CD4-positive, alpha-beta memory T cell (primary cell): Measurements from ENCODE around the gene ARHGEF37. TPM values are rescaled to one million over a fixed set of nuclear protein-coding genes. Genes with fewer than 3 reads are reported as not detected.
"Not testable (repeated sequence)": the region's sequence is repeated elsewhere in the genome, so short reads cannot be mapped to it uniquely, and the experiment has no call there.

Source experiments
- CTCF ChIA-PET: fragments of 350-600 bp; sonication (Branson Sonifier 250); formaldehyde crosslinking; loops from one replicate; lab custom pipeline; 2021; ENCODE audit warnings: inconsistent platforms; ENCODE audit not compliant: partially characterized antibody; lab: Charles Lee
- POLR2A ChIA-PET: fragments of 350-600 bp; sonication (Branson Sonifier 250); formaldehyde crosslinking; loops from one replicate; lab custom pipeline; 2021; ENCODE audit not compliant: partially characterized antibody; lab: Charles Lee
- DNase-seq, 5 donors: peaks; one replicate each; pipeline versions ENCODE4 v3.0.0 to v3.0.0-alpha.2; 2020 to 2022; ENCODE audit warnings: mixed read lengths in 1 of 5
- H3K27ac ChIP-seq: one replicate; pipeline ENCODE4 v1.7.0; 2013; ENCODE audit warnings: low read depth, low read length
- H3K27me3 ChIP-seq: 2 replicates; pipeline ENCODE4 v1.7.0; 2013; ENCODE audit warnings: mild to moderate bottlenecking, low read length, moderate library complexity; ENCODE audit not compliant: insufficient read depth
- H3K36me3 ChIP-seq: 2 replicates; pipeline ENCODE4 v1.7.0; 2013; ENCODE audit warnings: mild to moderate bottlenecking, low read length, moderate library complexity; ENCODE audit not compliant: insufficient read depth
- H3K4me1 ChIP-seq: 2 replicates; pipeline ENCODE4 v1.7.0; 2013; ENCODE audit warnings: mild to moderate bottlenecking, low read length, moderate library complexity; ENCODE audit not compliant: insufficient read depth
- H3K4me3 ChIP-seq, 2 donors: one replicate each; pipeline ENCODE4 v1.7.0; 2013; ENCODE audit warnings: low read length in 2 of 2, mild to moderate bottlenecking in 1 of 2
- H3K9me3 ChIP-seq, 2 donors: one replicate each; pipeline ENCODE4 v1.7.0; 2013; ENCODE audit warnings: low read length in 2 of 2, control low read depth in 1 of 2; ENCODE audit not compliant: control insufficient read depth in 1 of 2
- H3K27ac Mint-ChIP-seq, 7 donors: one replicate each; pipeline ENCODE4 v1.8.0; 2020 to 2021; ENCODE audit warnings: mixed read lengths in 7 of 7, mild to moderate bottlenecking in 6 of 7, inconsistent platforms in 3 of 7, moderate library complexity in 3 of 7
- H3K27me3 Mint-ChIP-seq, 2 donors: one replicate each; pipeline ENCODE4 v1.8.0; 2020 to 2021; ENCODE audit warnings: mixed read lengths in 2 of 2
- H3K36me3 Mint-ChIP-seq, 2 donors: one replicate each; pipeline ENCODE4 v1.8.0; 2020 to 2021; ENCODE audit warnings: mixed read lengths in 2 of 2, inconsistent platforms in 1 of 2, mild to moderate bottlenecking in 1 of 2
- H3K4me1 Mint-ChIP-seq, 4 donors: one replicate each; pipeline ENCODE4 v1.8.0; 2020 to 2021; ENCODE audit warnings: mixed read lengths in 4 of 4, mild to moderate bottlenecking in 1 of 4
- H3K4me3 Mint-ChIP-seq, 8 donors: one replicate each; pipeline ENCODE4 v1.8.0; 2020 to 2021; ENCODE audit warnings: mixed read lengths in 8 of 8, mild to moderate bottlenecking in 7 of 8, moderate library complexity in 6 of 8, inconsistent platforms in 3 of 8
- H3K9me3 Mint-ChIP-seq, 8 donors: one replicate each; pipeline ENCODE4 v1.8.0; 2020 to 2021; ENCODE audit warnings: mixed read lengths in 8 of 8, mild to moderate bottlenecking in 5 of 8, inconsistent platforms in 3 of 8, moderate library complexity in 1 of 8
- intact Hi-C: fragments of 100-400 bp; cut with micrococcal nuclease; formaldehyde crosslinking; loops from one replicate; pipeline ENCODE4 v1.15.1; 2023
- polyA plus RNA-seq, 2 donors: library from polyadenylated mRNA; unstranded; fragments of 300-500 nt; fragmentation: Illumina TruSeq; gene quantifications; one replicate each; pipeline ENCODE4 v1.2.3, GENCODE V29; 2021
- total RNA-seq, 2 experiments: library from RNA; stranded (reverse); gene quantifications; one replicate each; pipeline ENCODE4 v1.2.3, GENCODE V29; 2021

ARHGEF37 gene
- total and polyA plus RNA-seq, 4 experiments from 2014 or later, result 0.96 to 1.3 TPM; not detected in 2

- CTCF ChIA-PET, H3K4me3 ChIP-seq, H3K27me3 ChIP-seq, DNase-seq, H3K27ac ChIP-seq, H3K36me3 ChIP-seq, H3K27ac Mint-ChIP-seq, H3K36me3 Mint-ChIP-seq, H3K4me1 ChIP-seq, intact Hi-C loops, H3K4me1 Mint-ChIP-seq, H3K9me3 ChIP-seq, H3K27me3 Mint-ChIP-seq, POLR2A ChIA-PET, H3K9me3 Mint-ChIP-seq, H3K4me3 Mint-ChIP-seq: not testable (repeated sequence)
These were observed 16.9 kb downstream of the ARHGEF37 start for GRCh38 chr5:149598234-149598633.

- CTCF ChIA-PET, result no interaction called here
- no peaks in the 10 kb centered on the region for H3K9me3 ChIP-seq
- H3K9me3 Mint-ChIP-seq, result no peaks in the 10 kb centered on the region
These were observed 17.7 kb downstream of the ARHGEF37 start for GRCh38 chr5:149598966-149599365.

GRCh38 chr5:149599375-149599774 lies 18.1 kb downstream of the ARHGEF37 start:
- intact Hi-C loops, result no loop called here
- H3K9me3 Mint-ChIP-seq, result no peaks in the 10 kb centered on the region
- H3K4me1 Mint-ChIP-seq, result no peaks in the 10 kb centered on the region
- no peak overlapping the region for H3K4me3 Mint-ChIP-seq
- POLR2A ChIA-PET, result no interaction called here
- Histone ChIP-seq H3K9me3 (no peaks in the 10 kb centered on the region), H3K4me3 (no peak overlapping the region), H3K36me3 (no peaks in the 10 kb centered on the region), H3K4me1 (no peaks in the 10 kb centered on the region), H3K27ac (no peak overlapping the region), H3K27me3 (no peaks in the 10 kb centered on the region)
- no peak overlapping the region for H3K27ac Mint-ChIP-seq
- no peaks in the 10 kb centered on the region for H3K36me3 Mint-ChIP-seq
- CTCF ChIA-PET, result no interaction called here
- H3K27me3 Mint-ChIP-seq, result no peaks in the 10 kb centered on the region
- DNase-seq, result no peak

More at GRCh38 chr5:149598966-149599365, 17.7 kb downstream of the ARHGEF37 start:
- H3K36me3 Mint-ChIP-seq, result no peaks in the 10 kb centered on the region
- no peak overlapping the region for H3K27ac Mint-ChIP-seq
- H3K27me3 Mint-ChIP-seq, result no peaks in the 10 kb centered on the region
- H3K36me3 ChIP-seq, result no peaks in the 10 kb centered on the region
- no peaks in the 10 kb centered on the region for H3K4me1 ChIP-seq
- H3K27me3 ChIP-seq, result no peaks in the 10 kb centered on the region
- POLR2A ChIA-PET, result no interaction called here
- DNase-seq, result no peak
- intact Hi-C loops, result no loop called here
- no peak overlapping the region for H3K4me3 ChIP-seq
- H3K27ac ChIP-seq, result no peak overlapping the region
- H3K4me1 Mint-ChIP-seq, result no peaks in the 10 kb centered on the region
- no peak overlapping the region for H3K4me3 Mint-ChIP-seq

GRCh38 chr5:149600932-149601331 lies 19.6 kb downstream of the ARHGEF37 start:
- Mint-ChIP-seq H3K27ac (no peak overlapping the region), H3K4me3 (no peak overlapping the region), H3K36me3 (no peaks in the 10 kb centered on the region), H3K9me3 (no peaks in the 10 kb centered on the region), H3K27me3 (no peaks in the 10 kb centered on the region), H3K4me1 (peaks cover under 1 to 6% (median 2%) of the 10 kb centered on the region in 4 donors)
- Histone ChIP-seq H3K4me1 (peaks cover 5% of the 10 kb centered on the region), H3K4me3 (no peak overlapping the region), H3K36me3 (no peaks in the 10 kb centered on the region), H3K9me3 (no peaks in the 10 kb centered on the region), H3K27ac (no peak overlapping the region), H3K27me3 (no peaks in the 10 kb centered on the region)
- intact Hi-C loops, result no loop called here
- ChIA-PET POLR2A (no interaction called here), CTCF (no interaction called here)
- DNase-seq, result no peak

GRCh38 chr5:149603210-149603609 lies 21.9 kb downstream of the ARHGEF37 start:
- no peaks in the 10 kb centered on the region for H3K36me3 Mint-ChIP-seq
- no peak overlapping the region for H3K4me3 Mint-ChIP-seq
- H3K36me3 ChIP-seq, result no peaks in the 10 kb centered on the region
- ChIA-PET POLR2A (no interaction called here), CTCF (no interaction called here)
- peak overlapping the region in 1 of 7 donors; percentile 19 for H3K27ac Mint-ChIP-seq
- no peak overlapping the region for H3K27ac ChIP-seq
- H3K4me3 ChIP-seq, result no peak overlapping the region
- no peaks in the 10 kb centered on the region for H3K9me3 ChIP-seq
- H3K9me3 Mint-ChIP-seq, result no peaks in the 10 kb centered on the region
- H3K4me1 ChIP-seq, result peaks cover 19% of the 10 kb centered on the region
- H3K27me3 Mint-ChIP-seq, result no peaks in the 10 kb centered on the region
- no peaks in the 10 kb centered on the region for H3K27me3 ChIP-seq
- no peak for DNase-seq
- H3K4me1 Mint-ChIP-seq, result peaks cover 12 to 20% (median 13%) of the 10 kb centered on the region in 4 donors
- intact Hi-C loops, result no loop called here

GRCh38 chr5:149603920-149604319 lies 22.6 kb downstream of the ARHGEF37 start:
- Mint-ChIP-seq H3K4me3 (no peak overlapping the region), H3K27ac (no peak overlapping the region), H3K9me3 (no peaks in the 10 kb centered on the region), H3K27me3 (no peaks in the 10 kb centered on the region), H3K4me1 (peaks cover 12 to 20% (median 13%) of the 10 kb centered on the region in 4 donors), H3K36me3 (no peaks in the 10 kb centered on the region)
- Histone ChIP-seq H3K4me3 (no peak overlapping the region), H3K27me3 (no peaks in the 10 kb centered on the region), H3K36me3 (no peaks in the 10 kb centered on the region), H3K4me1 (peaks cover 19% of the 10 kb centered on the region), H3K27ac (no peak overlapping the region), H3K9me3 (no peaks in the 10 kb centered on the region)
- intact Hi-C loops, result no loop called here
- CTCF ChIA-PET, result no interaction called here
- POLR2A ChIA-PET, result no interaction called here
- no peak for DNase-seq

GRCh38 chr5:149604321-149604720 lies 23.0 kb downstream of the ARHGEF37 start:
- H3K4me3 ChIP-seq, result no peak overlapping the region
- H3K27me3 Mint-ChIP-seq, result no peaks in the 10 kb centered on the region
- H3K9me3 ChIP-seq, result no peaks in the 10 kb centered on the region
- H3K36me3 ChIP-seq, result no peaks in the 10 kb centered on the region
- H3K4me1 ChIP-seq, result peaks cover 19% of the 10 kb centered on the region
- DNase-seq, result no peak
- H3K4me3 Mint-ChIP-seq, result no peak overlapping the region
- no peak overlapping the region for H3K27ac Mint-ChIP-seq
- ChIA-PET CTCF (no interaction called here), POLR2A (no interaction called here)
- peaks cover 12 to 20% (median 13%) of the 10 kb centered on the region in 4 donors for H3K4me1 Mint-ChIP-seq
- no peaks in the 10 kb centered on the region for H3K27me3 ChIP-seq
- intact Hi-C loops, result no loop called here
- H3K27ac ChIP-seq, result no peak overlapping the region
- peaks cover 0 to 3% (median 0%) of the 10 kb centered on the region in 8 donors for H3K9me3 Mint-ChIP-seq
- H3K36me3 Mint-ChIP-seq, result no peaks in the 10 kb centered on the region
